RCC 7860 (cell line): Measurements from ENCODE around the gene PCBP2.
"Not testable (repeated sequence)": the region's sequence is repeated elsewhere in the genome, so short reads cannot be mapped to it uniquely, and the experiment has no call there.

ENCODE experiments used
- DNase-seq: peaks from one replicate; pipeline ENCODE4 v3.0.0-alpha.2; 2015; ENCODE audit warnings: low spot score
- FAIRE-seq: peaks from 2 replicates; lab custom pipeline; 2012; peaks lifted over from hg19 to GRCh38; lab: Jason Lieb, UNC

Gene PCBP2

GRCh38 chr12:53467880-53468279 is 16.0 kb downstream of the PCBP2 start:
- DNase-seq, result no peak
- no peak for FAIRE-seq

GRCh38 chr12:53468282-53468681 is 16.4 kb downstream of the PCBP2 start:
- FAIRE-seq (no peak), DNase-seq (no peak)

GRCh38 chr12:53472056-53472582 is 20.2 kb downstream of the PCBP2 start:
- FAIRE-seq, result no peak

GRCh38 chr12:53474077-53474476 is 22.2 kb downstream of the PCBP2 start:
- no peak for FAIRE-seq
- no peak for DNase-seq

More at GRCh38 chr12:53472056-53472582, 20.2 kb downstream of the PCBP2 start:
- DNase-seq, result no peak

- FAIRE-seq, result no peak
- DNase-seq, result no peak
Measured at GRCh38 chr12:53474819-53475218, 22.9 kb downstream of the PCBP2 start.

- no peak for FAIRE-seq
- no peak for DNase-seq
Measured at GRCh38 chr12:53476769-53477209, 24.9 kb downstream of the PCBP2 start.

DNA sequence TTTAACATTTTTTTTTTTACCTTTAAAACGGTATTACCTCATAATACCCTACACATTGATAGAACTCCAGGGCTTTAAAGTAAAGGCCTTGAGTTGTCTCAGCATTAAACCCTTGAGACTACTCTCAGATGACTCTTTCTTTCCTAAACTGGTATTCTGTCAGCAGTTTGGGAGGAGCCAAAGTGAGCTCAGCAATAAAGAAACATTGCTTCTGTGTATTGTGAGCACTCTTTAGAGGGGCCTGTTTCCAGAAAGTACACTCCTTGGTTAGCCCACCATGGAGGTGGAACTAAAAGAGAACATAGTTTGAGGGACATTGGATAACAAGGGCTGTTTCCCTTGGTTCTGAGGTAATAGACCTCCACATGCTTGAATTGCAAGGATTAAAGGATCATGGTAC is 27.0 kb downstream of the PCBP2 start:
- FAIRE-seq, result no peak
- no peak for DNase-seq

GRCh38 chr12:53479331-53479730 is 27.4 kb downstream of the PCBP2 start:
- FAIRE-seq (no peak), DNase-seq (no peak)

- DNase-seq, result no peak
- no peak for FAIRE-seq
Measured at GRCh38 chr12:53480491-53481442, 28.9 kb downstream of the PCBP2 start.

DNA sequence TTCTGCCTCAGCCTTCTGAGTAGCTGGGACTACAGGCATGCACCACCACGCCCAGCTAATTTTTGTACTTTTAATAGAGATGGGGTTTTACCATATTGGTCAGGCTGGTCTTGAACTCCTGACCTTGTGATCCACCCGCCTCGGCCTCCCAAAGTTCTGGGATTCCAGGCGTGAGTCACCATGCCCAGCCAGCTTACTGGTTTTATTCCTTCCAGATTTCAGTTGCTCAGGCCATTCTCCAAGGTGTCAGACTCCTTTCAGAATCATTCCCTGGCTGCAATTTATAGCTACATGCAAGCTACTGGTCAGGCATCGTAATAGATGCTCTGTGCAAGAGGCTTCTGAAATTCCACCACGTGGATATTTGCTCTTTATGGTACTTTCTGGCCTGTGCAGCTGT is 29.6 kb downstream of the PCBP2 start:
- FAIRE-seq, DNase-seq: not testable (repeated sequence)

GRCh38 chr12:53481939-53482586 is 30.2 kb downstream of the PCBP2 start:
- no peak for FAIRE-seq
- no peak for DNase-seq

GRCh38 chr12:53482626-53483168 is 30.8 kb downstream of the PCBP2 start:
- FAIRE-seq (no peak), DNase-seq (no peak)

- DNase-seq (no peak), FAIRE-seq (no peak)
Measured at GRCh38 chr12:53483225-53483978, 31.5 kb downstream of the PCBP2 start.

GRCh38 chr12:53483979-53484377 is 32.1 kb downstream of the PCBP2 start:
- FAIRE-seq (no peak), DNase-seq (no peak)

DNA sequence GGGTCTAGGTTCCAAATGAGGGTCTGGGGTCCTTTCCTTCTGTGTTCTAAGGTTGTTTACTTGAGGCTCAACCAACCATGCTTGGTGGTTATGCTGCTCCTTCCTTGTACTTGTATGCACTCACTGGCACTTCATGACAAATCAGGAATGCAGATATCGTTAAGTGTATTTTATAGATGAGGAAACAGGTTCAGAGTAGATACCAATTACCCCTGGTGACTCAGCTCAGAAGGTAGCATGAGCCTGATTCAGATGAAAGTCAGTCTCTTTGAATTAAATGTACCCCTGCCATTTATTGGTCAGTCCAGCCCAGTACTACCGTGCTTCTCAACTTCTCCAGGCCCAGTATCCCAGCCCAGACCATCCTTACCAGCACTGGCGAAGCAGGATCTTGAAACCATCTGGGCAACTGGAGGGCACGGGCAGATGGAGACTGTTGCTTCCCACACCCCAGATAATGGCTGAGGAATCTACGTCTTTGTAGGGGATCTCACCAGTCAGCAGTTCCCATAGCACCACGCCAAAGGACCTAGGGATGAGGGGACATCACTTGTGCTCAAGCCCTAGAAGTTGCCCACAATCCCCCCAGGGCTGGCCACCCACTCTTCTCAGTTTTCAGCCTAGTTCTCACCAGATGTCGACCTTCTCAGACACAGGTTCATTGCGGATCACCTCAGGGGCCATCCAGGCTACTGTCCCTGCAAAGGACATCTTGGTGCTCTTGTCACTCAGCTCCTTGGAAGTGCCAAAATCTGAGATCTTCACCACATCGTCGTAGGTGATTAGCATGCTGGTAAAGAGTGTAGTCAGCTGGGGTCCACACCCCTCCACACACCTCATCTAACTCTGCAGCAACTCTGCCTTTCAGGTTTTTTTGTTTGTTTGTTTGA is 33.0 kb downstream of the PCBP2 start:
- FAIRE-seq (no peak), DNase-seq (no peak)

DNA sequence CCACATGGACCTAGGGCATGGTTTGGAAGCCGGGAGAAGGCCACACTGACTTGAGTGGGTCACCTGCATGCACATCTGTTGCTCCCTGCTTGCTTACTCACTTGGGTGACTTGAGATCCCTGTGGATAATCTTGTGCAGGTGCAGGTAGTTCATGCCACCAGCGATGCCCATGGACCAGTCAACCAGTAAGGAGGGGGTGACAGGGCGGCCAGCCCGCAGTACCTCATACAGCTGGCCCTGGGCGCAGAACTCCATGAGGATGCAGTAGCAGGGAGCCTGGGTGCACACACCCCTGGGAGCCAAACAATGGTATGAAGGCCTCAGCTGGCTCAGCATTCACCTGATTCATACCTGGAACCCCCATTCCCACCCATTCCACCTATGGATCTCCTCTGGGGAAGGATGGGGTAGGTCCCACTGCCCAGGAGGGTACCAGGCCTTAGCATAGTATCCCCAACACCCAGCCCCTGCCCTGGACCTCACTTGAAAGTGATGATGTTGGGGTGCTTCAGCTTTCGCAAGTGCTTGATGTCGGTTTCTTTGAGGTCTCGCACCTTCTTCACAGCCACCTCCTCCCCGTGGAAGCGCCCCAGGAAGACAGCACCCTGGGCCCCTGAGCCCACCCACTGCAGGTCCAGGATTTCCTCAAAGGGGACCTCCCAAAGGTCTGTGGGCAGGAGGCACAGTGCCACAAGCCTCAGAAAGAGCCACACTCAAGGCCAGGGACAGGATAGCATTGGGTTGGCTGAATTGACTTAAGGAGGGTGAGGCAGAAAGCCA is 34.2 kb downstream of the PCBP2 start:
- DNase-seq, result no peak
- FAIRE-seq, result no peak

DNA sequence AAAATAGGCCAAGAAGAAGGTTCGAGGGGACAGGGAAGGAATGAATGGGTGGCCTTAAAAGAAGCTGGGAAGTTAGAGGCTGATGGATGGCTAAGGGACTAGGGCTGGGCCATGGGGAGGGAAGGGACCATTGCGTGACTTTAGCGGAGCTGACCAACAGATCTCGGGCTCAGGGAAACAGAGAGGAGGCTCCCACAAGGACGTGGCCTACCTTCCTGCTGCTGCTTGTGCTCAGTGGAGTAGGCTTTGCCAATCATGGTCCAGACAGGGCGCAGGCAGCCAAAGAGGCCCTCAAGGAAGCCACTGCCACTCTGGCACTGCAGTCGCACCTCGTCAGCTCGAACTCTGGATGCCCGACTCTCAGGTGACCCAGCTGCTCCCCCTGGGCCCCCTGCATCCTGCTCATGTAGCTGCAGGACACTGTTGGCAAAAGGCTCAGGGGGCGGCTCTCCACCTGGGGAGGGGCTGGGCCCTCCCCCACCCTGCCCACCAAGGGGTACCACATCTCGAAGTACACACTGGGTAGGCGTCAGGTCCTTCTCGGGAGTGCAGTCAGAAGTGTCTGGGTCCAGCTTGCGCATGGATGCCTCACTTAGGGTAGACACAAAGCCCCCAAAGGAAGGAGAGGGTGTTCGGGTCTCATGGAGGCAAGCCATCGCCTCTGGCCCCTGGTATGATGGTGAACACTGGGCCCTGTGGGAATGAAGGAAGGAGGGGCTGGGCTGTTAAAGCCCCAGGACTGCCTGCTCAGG is 35.0 kb downstream of the PCBP2 start:
- FAIRE-seq (no peak), DNase-seq (no peak)

DNA sequence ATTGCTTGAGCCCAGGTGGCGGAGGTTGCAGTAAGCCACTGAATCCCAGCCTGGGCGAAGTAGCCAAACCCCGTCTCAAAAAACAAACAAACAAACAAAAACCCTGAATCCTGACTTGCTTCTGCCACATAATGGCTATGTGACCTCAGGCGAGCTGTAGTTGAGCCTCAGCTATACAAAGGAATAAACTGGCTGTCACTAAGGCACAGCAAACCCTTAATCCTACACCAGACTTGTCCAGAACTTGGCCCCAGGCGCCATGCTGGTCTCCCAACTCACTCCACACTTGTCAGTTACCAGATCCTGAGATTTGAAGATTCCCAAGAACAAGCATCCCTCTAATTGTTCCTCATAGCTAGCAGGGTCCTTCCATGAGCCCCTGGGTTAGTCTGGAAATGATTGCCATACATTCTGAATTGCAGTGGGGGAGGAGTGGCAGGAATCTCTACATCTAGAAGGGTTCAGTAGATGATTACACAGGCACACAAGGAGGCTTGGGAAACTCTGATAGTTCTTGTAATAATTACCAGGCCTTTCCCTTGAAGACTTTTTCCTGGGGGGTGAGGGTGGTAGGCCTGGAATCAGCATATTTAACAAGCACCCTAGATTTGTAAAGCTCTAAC is 37.5 kb downstream of the PCBP2 start:
- DNase-seq, result peak; percentile 17
- peak; percentile 55 for FAIRE-seq
